HG03575 (cell line): ENCODE measurements around the gene CLCN5.

Experiments used
- ATAC-seq: cut with Tn5 transposase; IDR thresholded peaks from one replicate; pipeline ENCODE4 v1.9.1; 2021; ENCODE audit not compliant: unreplicated experiment, insufficient number of reproducible peaks, low FRiP score; ENCODE audit errors: extremely low read depth

The CLCN5 gene

GRCh38 chrX:49925176-49925575 is 2.8 kb downstream of the CLCN5 start:
- ATAC-seq, result no peak

DNA sequence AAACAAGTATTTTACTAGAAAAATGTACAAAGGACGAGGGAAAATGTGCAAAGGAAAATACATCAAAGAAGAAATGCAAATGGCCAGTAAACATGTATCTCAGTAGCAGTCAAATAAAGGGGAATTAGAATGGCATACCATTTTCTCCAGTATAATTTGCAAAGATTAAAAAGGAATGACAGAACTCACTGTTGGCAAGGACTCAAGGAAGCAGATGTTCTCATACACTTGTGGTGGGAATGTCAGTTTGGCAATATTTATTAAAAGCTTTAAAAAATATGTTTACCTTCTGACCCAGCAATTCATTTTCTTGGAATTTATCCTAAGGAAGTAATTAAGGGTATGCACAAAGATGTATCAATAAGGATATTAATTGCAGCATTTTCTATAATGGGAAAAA is 7.6 kb downstream of the CLCN5 start:
- no peak for ATAC-seq

GRCh38 chrX:49932791-49933190 is 10.4 kb downstream of the CLCN5 start:
- ATAC-seq, result no peak

GRCh38 chrX:49934148-49934547 is 11.8 kb downstream of the CLCN5 start:
- ATAC-seq, result no peak

DNA sequence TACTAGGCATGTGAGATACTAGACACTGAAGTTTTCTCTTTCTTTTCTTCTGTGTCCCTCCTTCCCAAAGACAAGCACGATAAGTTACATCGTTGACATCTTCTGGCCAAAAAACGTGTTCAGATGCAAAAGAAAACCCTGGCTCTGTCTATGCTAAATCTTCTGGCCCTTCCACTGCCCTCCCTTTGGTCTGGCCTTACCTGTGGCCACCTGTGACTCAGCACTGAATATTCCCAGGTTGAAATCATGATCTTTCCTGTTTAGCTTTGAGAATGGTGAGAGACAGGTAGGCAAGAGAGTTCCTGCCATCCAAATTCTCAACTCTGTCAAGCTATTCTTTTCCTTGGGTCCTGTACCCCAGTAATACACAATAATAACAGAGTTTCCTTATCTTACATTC is 12.3 kb downstream of the CLCN5 start:
- ATAC-seq, result no peak

GRCh38 chrX:49947781-49948180 is 25.4 kb downstream of the CLCN5 start:
- ATAC-seq, result no peak

DNA sequence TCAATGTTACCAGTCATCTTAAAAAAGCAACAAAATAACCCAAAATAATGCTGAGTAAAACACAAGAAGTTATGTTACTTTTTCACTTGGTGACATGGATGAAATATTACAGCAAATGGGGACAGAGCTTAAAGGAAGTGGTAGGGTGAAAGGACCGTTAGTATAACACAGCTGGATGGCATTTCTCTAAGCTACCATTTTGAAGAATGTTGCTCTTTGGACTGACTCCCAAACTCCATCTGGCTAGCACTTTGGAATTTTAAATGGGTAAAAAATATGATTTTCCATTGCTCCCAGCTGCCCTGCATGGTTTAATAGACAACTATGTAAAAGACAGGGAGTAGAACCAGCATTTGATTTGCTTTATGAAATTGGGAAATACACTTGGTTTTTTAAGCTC is 27.6 kb downstream of the CLCN5 start:
- ATAC-seq, result no peak

DNA sequence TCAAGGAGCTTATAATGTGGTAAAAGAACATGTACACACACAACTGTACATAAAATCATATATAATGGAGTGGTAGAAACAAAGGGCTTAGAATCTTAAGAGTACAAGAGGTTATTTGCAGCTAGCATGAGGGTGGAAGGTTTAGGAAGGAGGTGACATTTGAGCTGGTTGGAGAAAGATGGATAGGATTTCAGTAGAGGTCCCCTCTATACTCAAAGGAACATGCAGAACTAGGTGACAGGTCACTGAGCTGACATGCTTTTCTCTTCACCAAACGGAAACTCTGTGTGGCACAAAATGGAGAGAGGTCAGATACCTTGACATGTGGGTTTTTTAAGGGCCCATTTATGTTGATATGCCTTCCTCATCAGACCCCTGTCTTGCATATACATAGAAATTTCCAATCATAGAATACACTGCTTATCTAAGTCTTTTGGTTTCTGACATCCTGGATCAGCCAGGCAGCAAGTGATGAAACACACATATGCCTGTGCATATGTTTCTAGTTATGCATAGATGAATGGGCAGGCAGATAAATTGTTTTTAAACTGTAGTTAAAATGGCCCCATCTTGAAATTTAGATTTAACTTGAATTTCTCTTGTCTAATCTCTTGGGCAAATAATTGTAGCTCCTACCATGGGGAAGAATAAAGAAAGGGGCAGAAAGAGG is 29.3 kb downstream of the CLCN5 start:
- no peak for ATAC-seq

DNA sequence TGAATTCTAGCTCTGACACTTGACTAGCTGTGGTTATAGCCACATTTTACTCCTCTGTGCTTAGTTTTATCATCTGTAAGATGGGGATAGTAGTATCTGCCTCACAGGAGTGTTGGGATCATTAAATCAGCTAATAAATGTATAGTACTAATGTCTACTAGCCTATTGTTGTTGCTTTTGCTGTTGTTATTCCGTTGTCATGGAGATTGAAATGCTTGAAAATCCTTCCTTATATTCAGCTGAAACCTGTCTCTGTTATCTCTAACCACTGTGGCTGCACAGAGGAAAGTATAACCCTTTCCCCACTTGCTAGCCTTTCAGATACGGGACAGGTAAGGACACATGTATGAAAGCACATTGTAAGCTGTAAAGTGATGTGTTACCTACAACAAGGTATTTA is 33.9 kb downstream of the CLCN5 start:
- no peak for ATAC-seq

DNA sequence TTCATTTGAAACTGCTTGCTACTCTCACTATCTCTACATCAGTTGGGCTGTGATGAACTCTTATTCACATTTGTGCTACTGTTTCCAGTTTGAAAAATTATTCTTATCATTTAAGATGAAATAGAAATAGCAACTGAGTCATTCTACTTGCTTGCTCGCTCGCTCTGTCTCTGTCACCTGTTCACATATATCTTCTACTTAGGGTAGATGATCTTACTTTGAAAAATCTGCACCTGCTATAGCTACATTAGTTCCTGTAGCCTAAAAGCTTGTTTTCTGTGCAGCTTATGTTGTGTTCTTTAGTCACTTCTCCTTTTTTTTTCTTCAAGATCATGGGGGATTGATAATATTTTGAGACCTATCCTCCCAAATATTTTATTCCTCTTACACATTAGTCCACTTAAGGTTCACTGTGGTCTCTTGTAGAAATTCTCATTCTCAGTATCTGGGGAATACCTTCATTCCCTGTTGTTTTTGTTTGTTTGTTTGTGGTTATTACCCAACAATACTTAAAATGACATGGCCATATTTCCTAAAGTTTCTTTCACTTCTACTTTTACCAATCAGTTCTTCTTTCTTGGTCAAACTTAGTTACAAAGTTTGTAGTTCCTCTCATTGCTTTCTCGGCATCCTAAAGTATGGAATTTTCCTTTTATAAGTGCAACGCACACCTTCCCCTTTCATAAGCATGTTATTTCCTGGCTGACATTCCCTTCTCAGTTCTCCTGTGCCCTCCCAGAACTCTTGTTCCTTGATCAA is 36.5 kb downstream of the CLCN5 start:
- ATAC-seq, result no peak

DNA sequence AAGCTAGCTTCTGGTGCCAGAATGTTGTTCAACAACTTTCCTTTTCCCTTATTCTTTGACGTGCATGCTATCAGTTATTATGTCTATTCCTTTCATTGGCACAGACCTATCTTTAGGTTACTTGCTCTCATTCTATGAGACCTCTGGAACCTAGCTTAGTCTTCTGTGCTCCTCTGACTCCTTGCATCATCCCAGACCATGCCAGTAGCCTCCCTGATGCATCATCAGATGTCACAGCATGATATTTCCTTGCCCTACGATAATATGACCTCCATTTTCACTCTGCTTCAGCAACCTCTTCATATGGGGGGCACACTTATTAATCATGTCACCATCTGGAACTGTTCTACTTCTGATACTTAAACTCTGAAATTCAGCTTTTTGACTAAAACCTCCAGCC is 37.2 kb downstream of the CLCN5 start:
- no peak for ATAC-seq

DNA sequence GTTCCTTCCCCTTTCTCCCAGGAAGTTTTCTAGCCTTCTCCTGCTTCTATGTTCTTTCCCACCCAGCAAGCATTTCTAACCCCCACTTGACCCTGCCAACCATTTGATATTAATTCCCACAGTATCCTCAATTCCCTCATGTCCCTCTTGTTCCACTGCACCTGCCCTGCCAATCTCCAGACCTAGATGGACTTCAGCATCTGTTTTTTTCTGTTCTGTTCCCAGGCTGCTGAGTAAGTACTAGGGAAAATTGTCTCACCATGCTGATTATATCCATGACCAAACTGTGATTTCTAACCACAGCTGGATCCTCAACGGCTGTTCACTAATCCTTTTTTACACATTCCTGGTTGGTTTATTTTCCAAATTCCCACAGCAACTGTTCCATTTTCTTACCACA is 37.7 kb downstream of the CLCN5 start:
- no peak for ATAC-seq

DNA sequence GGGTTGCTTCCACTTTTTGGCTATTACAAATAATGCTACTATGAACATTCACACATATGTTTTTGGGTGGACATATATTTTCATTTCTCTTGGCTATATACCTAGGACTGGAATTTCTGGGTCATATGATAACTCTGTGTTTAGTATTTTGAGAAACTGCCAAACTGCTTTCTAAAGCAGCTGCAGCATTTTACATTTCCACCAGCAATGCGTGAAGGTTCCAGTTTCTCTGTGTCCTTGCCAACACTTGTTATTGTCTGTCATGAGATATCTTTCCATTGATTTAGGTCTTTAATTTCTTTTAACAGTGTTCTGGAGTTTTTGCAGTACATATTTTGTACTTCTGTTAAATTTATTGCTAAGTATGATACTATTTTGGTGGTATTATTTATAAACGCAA is 48.3 kb downstream of the CLCN5 start:
- no peak for ATAC-seq

GRCh38 chrX:49972328-49972860 is 50.0 kb downstream of the CLCN5 start:
- ATAC-seq, result no peak

- no peak for ATAC-seq
Measured at GRCh38 chrX:49976682-49977197, 54.3 kb downstream of the CLCN5 start.

GRCh38 chrX:49977319-49978090 is 55.1 kb downstream of the CLCN5 start:
- ATAC-seq, result no peak

GRCh38 chrX:49978176-49978575 is 55.8 kb downstream of the CLCN5 start:
- no peak for ATAC-seq

DNA sequence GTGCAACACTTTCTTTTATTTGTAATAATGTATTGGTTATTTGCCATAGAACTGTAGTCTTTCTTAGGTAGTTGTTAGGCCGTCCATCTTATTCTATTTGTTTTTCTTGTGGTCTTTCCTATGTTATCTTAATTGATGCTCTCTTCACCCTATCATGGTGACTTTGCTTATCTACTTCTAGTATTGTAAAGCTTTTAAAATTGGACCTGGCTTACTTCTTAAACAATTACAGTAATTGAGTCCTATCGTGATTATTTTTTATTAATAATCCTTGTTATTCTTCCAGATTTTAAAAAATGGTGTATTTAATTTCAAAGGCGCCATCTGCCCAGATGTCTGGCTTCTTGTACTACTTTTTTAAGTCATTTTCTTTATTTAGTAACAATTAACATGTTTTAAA is 63.7 kb downstream of the CLCN5 start:
- ATAC-seq, result no peak

DNA sequence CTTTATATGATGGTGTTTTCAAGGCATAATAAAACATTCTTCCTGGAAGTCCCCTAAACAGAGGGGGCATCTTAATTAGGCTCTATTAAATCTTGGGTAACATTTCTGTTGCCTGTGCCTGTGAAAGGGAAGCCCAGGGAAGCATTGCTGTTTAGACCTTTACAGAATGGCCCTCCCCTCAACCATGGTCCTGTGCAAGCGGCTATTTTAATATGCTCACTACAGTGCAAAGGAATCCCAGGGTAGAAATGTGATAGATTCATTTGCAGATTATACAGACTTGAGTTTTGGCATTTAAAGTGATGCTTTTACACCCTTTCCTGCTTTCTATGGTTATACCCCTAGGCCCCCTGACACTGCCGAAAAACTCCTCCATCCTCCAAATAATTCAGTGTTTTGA is 65.3 kb downstream of the CLCN5 start:
- ATAC-seq, result no peak

GRCh38 chrX:49988143-49988542 is 65.7 kb downstream of the CLCN5 start:
- no peak for ATAC-seq
